Measurements from ENCODE around the gene CDH8.

GRCh38 chr16:62050793-62051192, 14.6 kb upstream of the CDH8 start:
- no peak for TF ChIP-seq CTCF (conservative IDR thresholded peaks at IDR 0.05 in 1 of 2, IDR thresholded peaks at IDR 0.05 in 1 of 2; ENCODE audit: extremely low read depth in 1 of 2, insufficient read depth in 1 of 2, low read depth in 1 of 2, low read length in 2 of 2)
- no peak for TF ChIP-seq EZH2 (IDR thresholded peaks at IDR 0.05; ENCODE audit: borderline replicate concordance, low read length)

Measured in mammary epithelial cell (primary cell).